ENCODE measurements around the gene DMRTC2.
A peak's percentile ranks its signal among the peaks of the same experiment; 100 is the strongest.

DMRTC2 gene

DNA sequence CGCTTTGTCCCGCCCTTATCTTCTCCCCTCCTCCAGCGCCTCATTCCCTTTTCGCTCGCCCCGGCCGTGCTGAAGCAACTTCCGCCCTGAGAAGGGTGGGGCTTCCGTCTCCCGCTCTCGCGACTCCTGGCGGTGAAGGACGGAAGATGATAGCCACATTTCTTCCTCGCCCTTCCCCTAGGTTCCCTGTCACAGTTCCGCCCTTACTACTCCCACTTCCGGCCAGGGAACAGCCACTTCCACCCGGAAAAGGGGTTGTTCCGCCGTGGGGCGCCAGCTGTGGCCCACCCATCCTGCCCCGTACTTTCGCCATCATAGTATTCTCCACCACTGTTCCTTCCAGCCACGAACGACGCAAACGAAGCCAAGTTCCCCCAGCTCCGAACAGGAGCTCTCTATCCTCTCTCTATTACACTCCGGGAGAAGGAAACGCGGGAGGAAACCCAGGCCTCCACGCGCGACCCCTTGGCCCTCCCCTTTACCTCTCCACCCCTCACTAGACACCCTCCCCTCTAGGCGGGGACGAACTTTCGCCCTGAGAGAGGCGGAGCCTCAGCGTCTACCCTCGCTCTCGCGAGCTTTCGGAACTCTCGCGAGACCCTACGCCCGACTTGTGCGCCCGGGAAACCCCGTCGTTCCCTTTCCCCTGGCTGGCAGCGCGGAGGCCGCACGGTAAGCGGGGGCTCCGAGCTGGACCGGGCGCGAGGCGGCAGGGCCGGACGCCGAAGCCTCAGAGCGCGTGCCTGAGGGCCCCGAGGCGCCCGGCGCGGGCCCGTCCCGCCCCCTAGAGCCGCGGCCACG, 15.0 kb downstream of the DMRTC2 start, which contains the start of gene RPS19:
RPS19 (plus strand) TSS at position 638 of the 801 bp plus-strand sequence. CDS start 520 bp downstream, outside the sequence.
- Mint-ChIP-seq H3K27me3 (no peaks in the 10 kb centered on the region), H3K4me1 (peaks cover 43% of the 10 kb centered on the region)

GRCh38 chr19:41860419-41861115, 15.7 kb downstream of the DMRTC2 start:
- Mint-ChIP-seq H3K27me3 (no peaks in the 10 kb centered on the region), H3K36me3 (peaks cover 42% of the 10 kb centered on the region), H3K27ac (peak overlapping the region; percentile 89), H3K9me3 (no peaks in the 10 kb centered on the region), H3K4me3 (peak overlapping the region; percentile 93), H3K4me1 (peaks cover 48% of the 10 kb centered on the region)
- ATAC-seq = no peak

More for the DNA sequence above, 15.0 kb downstream of the DMRTC2 start, which contains the start of gene RPS19:
- peak; percentile 94 for ATAC-seq
- peaks cover 41% of the 10 kb centered on the region for H3K36me3 Mint-ChIP-seq
- peak within 1 kb of the TSS; percentile 89 for H3K27ac Mint-ChIP-seq
- peak within 1 kb of the TSS; percentile 93 for H3K4me3 Mint-ChIP-seq
- H3K9me3 Mint-ChIP-seq = no peaks in the 10 kb centered on the region

- H3K36me3 Mint-ChIP-seq = peaks cover 46% of the 10 kb centered on the region
- H3K4me1 Mint-ChIP-seq = peaks cover 54% of the 10 kb centered on the region
- H3K9me3 Mint-ChIP-seq = no peaks in the 10 kb centered on the region
- ATAC-seq = no peak
- peak overlapping the region; percentile 93 for H3K4me3 Mint-ChIP-seq
- H3K27me3 Mint-ChIP-seq = no peaks in the 10 kb centered on the region
- peak overlapping the region; percentile 89 for H3K27ac Mint-ChIP-seq
Measured at GRCh38 chr19:41861116-41861768, 16.4 kb downstream of the DMRTC2 start.

- ATAC-seq = no peak
- Mint-ChIP-seq H3K9me3 (no peaks in the 10 kb centered on the region), H3K27me3 (no peaks in the 10 kb centered on the region), H3K4me1 (peaks cover 60% of the 10 kb centered on the region), H3K36me3 (peaks cover 50% of the 10 kb centered on the region), H3K4me3 (peak overlapping the region; percentile 93), H3K27ac (peak overlapping the region; percentile 89)
Measured at GRCh38 chr19:41861846-41862245, 17.0 kb downstream of the DMRTC2 start.

DNA sequence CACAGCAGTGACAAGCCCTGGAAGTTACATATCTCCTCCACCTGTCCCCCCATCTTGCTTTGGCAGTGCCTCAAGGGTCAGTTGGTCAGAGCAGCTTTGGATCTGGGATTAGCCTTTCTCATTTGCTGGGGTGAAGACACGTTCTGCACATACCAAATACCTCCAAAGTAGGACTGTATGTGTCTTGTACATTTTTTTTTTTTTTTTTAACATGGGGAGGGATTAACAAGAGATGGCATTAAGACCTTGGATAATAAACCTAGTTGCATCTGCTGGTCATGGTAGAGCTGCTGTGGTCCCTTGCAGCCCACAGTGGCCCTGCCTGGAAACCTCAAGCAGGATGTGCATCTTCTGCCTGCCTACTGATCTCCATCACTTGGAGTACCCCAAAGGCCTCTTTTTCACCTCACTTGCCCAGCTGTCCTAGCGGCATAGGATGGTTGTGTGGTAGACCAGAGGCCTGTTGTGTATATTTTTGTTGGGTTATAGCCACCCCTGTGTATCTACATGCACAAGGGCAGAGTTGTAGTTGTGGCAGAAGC, 17.7 kb downstream of the DMRTC2 start:
- no peak for ATAC-seq
- H3K9me3 Mint-ChIP-seq = no peaks in the 10 kb centered on the region
- H3K27me3 Mint-ChIP-seq = no peaks in the 10 kb centered on the region
- peak overlapping the region; percentile 89 for H3K27ac Mint-ChIP-seq
- peak overlapping the region; percentile 93 for H3K4me3 Mint-ChIP-seq
- peaks cover 50% of the 10 kb centered on the region for H3K36me3 Mint-ChIP-seq
- H3K4me1 Mint-ChIP-seq = peaks cover 62% of the 10 kb centered on the region

- no peak for ATAC-seq
- Mint-ChIP-seq H3K4me1 (peaks cover 70% of the 10 kb centered on the region), H3K27ac (peak overlapping the region; percentile 89), H3K4me3 (peak overlapping the region; percentile 93), H3K36me3 (peaks cover 59% of the 10 kb centered on the region), H3K9me3 (no peaks in the 10 kb centered on the region), H3K27me3 (no peaks in the 10 kb centered on the region)
Measured at GRCh38 chr19:41863209-41863931, 18.5 kb downstream of the DMRTC2 start.

GRCh38 chr19:41864374-41864773, 19.5 kb downstream of the DMRTC2 start:
- H3K9me3 Mint-ChIP-seq = no peaks in the 10 kb centered on the region
- H3K27ac Mint-ChIP-seq = peak overlapping the region; percentile 89
- no peaks in the 10 kb centered on the region for H3K27me3 Mint-ChIP-seq
- H3K4me1 Mint-ChIP-seq = peaks cover 80% of the 10 kb centered on the region
- ATAC-seq = no peak
- peak overlapping the region; percentile 58 for H3K4me3 Mint-ChIP-seq
- peaks cover 67% of the 10 kb centered on the region for H3K36me3 Mint-ChIP-seq

GRCh38 chr19:41866284-41866683, 21.4 kb downstream of the DMRTC2 start:
- ATAC-seq = no peak
- H3K27ac Mint-ChIP-seq = peak overlapping the region; percentile 89
- peaks cover 92% of the 10 kb centered on the region for H3K4me1 Mint-ChIP-seq
- no peaks in the 10 kb centered on the region for H3K27me3 Mint-ChIP-seq
- H3K4me3 Mint-ChIP-seq = peak overlapping the region; percentile 65
- peaks cover 73% of the 10 kb centered on the region for H3K36me3 Mint-ChIP-seq
- H3K9me3 Mint-ChIP-seq = no peaks in the 10 kb centered on the region

DNA sequence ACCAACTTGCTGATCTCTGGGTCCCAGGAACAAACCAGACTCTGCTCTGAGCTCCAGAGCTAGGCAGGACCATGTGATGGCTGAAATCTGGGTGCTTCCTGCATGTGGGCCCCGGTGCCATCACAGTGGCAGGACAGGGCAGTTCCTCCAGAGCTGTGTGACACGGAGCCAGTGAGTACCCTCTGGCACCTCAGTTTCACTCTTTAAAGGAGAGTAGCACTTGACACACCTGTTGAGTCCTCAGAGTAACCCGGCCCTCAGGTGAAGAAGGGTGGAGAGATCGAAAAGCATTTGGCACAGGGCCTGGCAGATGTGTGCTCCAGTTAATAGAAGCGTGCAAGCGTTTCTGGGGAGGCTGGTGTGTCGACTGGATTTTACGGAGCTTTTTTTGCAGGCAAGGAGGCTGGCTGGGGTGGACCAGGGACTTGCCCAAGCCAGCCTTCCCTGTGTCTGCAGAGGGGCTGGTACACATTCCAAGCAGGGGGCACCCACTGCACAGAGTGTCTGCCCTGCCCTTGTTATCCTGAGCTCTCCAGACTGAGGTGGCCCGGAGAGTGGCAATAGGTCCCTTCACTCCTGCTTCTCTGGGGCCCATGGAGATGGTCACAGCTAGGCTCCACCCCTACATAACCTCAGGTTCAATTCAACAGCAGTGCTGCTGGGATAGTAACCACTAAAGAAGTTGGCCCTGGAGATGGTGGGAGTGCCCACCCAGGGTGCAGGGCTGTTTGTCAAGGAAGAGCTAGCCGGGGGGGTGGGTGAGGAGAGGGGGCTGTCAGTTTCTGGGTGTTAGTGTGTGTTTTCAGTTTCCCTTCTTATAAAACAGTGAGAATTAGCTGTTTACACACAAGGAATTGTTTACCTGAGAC, 23.5 kb downstream of the DMRTC2 start:
- Mint-ChIP-seq H3K27me3 (no peaks in the 10 kb centered on the region), H3K4me3 (peak overlapping the region; percentile 59), H3K4me1 (peaks cover 92% of the 10 kb centered on the region), H3K27ac (peak overlapping the region; percentile 89), H3K9me3 (no peaks in the 10 kb centered on the region), H3K36me3 (peaks cover 59% of the 10 kb centered on the region)
- no peak for ATAC-seq

- Mint-ChIP-seq H3K9me3 (no peaks in the 10 kb centered on the region), H3K27ac (peak overlapping the region; percentile 89), H3K27me3 (no peaks in the 10 kb centered on the region), H3K4me1 (peaks cover 90% of the 10 kb centered on the region), H3K36me3 (peaks cover 53% of the 10 kb centered on the region), H3K4me3 (peak overlapping the region; percentile 21)
- ATAC-seq = no peak
Measured at GRCh38 chr19:41868989-41869300, 24.1 kb downstream of the DMRTC2 start.

DNA sequence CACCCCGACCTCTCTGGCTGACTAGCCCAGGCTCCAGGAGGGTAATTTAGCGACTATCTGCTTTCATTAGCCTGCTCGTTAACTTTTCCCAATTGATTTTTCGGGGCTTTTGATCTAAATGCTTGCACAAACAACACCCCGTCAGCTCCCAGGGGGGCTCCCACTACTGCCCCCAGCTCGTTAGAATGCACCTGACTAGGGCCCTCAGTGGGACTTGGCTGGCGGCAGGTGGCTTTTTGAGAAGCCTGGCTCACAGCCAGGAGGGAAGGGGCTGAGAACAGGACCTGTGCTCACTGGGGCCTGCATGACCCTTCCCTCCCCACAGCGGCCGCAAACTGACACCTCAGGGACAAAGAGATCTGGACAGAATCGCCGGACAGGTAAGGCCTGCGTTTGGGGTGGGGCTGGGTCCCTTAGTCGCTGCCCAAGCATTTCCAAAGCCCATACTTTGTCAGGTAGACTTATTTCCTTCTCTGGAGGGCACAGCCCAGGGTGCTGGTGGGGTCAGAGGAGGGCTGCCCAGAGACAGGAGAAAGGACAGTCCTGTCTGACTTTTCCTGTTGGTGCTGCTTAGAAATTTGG, 24.6 kb downstream of the DMRTC2 start:
- ATAC-seq = no peak
- H3K27me3 Mint-ChIP-seq = no peaks in the 10 kb centered on the region
- H3K4me3 Mint-ChIP-seq = peak overlapping the region; percentile 26
- H3K9me3 Mint-ChIP-seq = no peaks in the 10 kb centered on the region
- H3K27ac Mint-ChIP-seq = peak overlapping the region; percentile 89
- peaks cover 47% of the 10 kb centered on the region for H3K36me3 Mint-ChIP-seq
- peaks cover 85% of the 10 kb centered on the region for H3K4me1 Mint-ChIP-seq

- no peaks in the 10 kb centered on the region for H3K27me3 Mint-ChIP-seq
- no peak for ATAC-seq
- peaks cover 84% of the 10 kb centered on the region for H3K4me1 Mint-ChIP-seq
- H3K4me3 Mint-ChIP-seq = peak overlapping the region; percentile 21
- peak overlapping the region; percentile 89 for H3K27ac Mint-ChIP-seq
- H3K36me3 Mint-ChIP-seq = peaks cover 44% of the 10 kb centered on the region
- H3K9me3 Mint-ChIP-seq = no peaks in the 10 kb centered on the region
Measured at GRCh38 chr19:41870401-41870873, 25.6 kb downstream of the DMRTC2 start.

DNA sequence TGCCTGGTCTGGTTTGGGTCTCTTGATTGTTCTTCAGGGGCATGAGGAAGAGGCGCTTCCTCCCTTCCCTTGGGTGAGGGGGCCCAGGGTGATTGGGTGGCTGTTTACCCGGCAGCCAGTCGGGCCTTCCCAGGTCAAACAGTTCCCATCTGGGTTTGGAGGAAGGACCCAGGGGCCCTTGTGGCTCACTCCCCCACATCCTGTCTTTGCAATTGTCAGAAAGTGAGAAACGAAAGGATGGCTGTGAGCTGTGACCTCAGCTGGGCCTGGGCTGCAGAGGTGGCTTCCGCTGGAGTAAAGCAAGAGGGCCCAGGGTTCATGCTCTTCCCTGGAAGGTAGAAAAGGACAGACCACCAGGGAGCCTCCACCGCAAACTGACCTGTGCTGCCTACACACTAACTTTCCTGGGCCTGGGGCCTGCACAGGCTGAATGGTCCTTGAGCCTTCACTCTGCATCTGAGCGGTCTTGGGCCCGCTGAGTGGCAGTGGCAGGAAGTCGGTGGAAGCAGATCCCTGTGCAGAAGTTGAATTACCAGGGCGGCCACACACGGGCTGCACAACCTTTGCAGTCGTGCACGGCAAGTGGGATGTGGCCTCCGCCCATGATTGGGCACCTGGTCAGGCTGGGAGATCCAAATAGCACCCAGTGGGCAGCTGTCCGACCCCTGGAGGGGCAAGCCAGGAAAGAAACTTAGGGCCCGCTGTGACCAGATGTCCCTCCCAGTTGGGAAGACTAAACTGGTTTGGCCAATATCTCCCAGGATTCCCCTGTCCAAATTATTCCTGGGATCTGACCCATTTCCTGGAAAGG, 26.9 kb downstream of the DMRTC2 start:
- no peaks in the 10 kb centered on the region for H3K27me3 Mint-ChIP-seq
- H3K27ac Mint-ChIP-seq = peak overlapping the region; percentile 89
- H3K9me3 Mint-ChIP-seq = no peaks in the 10 kb centered on the region
- H3K4me1 Mint-ChIP-seq = peaks cover 84% of the 10 kb centered on the region
- peak; percentile 77 for ATAC-seq
- H3K4me3 Mint-ChIP-seq = peak overlapping the region; percentile 53
- H3K36me3 Mint-ChIP-seq = peaks cover 36% of the 10 kb centered on the region

All from stimulated activated memory B cell treated with anti-CD40 and anti-IgM and Interleukin-4, amounts not matched to agents 10 μg/mL and 1 μg/mL and 100 μg/mL, for 72 hours (primary cell).